HG03469 (cell line): Measurements from ENCODE around the gene RCOR3.
A peak's percentile ranks its signal among the peaks of the same experiment; 100 is the strongest.
"Not testable (repeated sequence)": the region's sequence is repeated elsewhere in the genome, so short reads cannot be mapped to it uniquely, and the experiment has no call there.

ENCODE experiments used
- ATAC-seq: cut with Tn5 transposase; IDR thresholded peaks from one replicate; pipeline ENCODE4 v1.9.1; 2021; ENCODE audit warnings: mild to moderate bottlenecking, moderate library complexity, moderate number of reproducible peaks; ENCODE audit not compliant: unreplicated experiment

The RCOR3 gene

GRCh38 chr1:211258756-211259637, at the start of gene RCOR3:
Gene RCOR3 (plus strand): TSS chr1:211259366. CDS start chr1:211259561, 195 bp downstream.
- peak; percentile 69 for ATAC-seq

DNA sequence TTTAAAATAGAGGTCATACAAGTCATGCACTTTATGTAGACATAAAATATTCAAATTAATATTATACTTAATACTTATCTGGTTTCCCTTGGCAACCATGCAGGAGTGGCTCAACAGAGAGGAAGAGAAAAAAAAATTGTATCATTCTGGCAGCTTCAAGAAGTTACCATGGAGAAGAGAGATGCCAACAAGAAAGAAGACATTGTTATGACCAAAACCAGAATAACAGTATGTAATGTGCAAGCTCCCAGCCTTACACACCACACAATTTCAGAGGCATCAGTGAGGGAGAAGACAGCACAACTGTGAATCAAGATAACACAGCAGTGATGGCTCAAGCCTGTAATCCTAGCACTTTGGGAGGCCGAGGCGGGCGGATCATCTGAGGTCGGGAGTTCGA, 49.1 kb upstream of the RCOR3 start:
- no peak for ATAC-seq

DNA sequence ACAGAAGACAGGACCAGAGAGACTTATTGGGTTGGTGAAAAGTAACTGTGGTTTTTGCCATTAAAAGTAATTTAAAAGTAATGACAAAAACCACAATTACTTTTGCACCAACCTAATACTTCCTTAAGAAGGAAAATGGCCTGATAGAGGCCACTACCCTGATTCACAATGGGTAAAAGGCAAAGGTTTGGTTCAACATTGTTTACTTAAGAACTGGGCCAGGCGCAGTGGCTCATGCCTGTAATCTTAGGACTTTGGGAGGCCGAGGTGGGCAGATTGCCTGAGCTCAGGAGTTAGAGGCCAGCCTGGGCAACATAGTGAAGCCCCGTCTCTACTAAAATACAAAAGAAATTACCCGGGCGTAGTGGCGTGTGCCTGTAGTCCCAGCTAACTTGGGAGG, 48.2 kb upstream of the RCOR3 start:
- ATAC-seq: no peak

DNA sequence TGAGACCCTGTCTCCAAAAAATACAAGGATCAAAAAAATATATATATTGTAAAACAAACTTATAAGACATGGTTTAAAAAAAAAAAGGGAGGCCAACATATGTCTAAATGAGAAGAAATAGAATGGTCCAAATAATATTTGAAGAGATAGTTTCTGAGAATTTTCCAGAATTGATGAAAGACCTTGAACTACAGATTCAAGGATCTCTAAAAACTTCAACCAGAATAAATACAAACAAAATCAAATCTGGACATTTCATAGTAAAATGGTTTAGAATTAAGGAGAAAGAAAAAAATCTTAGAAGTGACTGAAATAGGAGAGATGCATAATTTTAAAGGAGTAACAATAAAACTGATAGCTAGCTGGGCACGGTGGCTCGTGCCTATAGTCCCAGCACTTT, 45.5 kb upstream of the RCOR3 start:
- ATAC-seq: no peak

DNA sequence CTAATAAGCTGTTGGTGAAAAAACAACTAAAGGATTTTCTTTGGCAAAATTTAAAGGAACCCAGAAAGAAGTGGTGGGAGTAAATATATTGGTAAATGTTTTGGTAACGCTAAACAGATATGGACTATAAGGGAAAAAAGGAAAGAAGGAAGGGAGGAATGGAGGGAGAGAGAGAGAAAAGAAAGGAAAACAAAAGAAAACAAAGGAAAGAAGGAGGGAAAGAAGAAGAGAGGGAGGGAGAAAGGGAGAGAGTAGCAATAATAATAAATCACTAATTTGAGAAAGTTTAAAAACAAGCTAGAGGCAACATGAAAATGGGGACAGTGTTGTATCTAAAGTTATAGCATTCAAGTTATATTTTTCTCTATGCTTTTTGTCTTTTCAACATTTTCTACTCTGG, 43.6 kb upstream of the RCOR3 start:
- ATAC-seq: no peak

DNA sequence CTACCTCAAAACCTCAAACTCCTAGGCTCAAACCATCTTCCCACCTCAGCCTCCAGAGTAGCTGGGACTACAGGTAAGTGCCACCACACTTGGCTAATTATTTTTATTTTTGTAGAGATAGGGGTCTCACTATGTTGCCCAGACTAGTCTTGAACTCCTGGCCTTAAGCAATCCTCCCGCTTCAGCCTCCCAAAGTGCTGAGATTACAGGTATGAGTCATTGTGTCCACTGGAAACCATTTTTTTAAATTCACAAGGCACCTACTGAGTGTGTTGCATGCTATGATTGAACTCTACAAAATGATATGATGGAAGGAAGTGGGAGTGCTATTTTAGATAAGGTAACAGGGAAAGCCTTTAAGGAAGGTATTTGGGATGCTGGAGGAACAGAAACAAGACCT, 41.8 kb upstream of the RCOR3 start:
- no peak for ATAC-seq

GRCh38 chr1:211222469-211223234, 36.5 kb upstream of the RCOR3 start:
- ATAC-seq: not testable (repeated sequence)

DNA sequence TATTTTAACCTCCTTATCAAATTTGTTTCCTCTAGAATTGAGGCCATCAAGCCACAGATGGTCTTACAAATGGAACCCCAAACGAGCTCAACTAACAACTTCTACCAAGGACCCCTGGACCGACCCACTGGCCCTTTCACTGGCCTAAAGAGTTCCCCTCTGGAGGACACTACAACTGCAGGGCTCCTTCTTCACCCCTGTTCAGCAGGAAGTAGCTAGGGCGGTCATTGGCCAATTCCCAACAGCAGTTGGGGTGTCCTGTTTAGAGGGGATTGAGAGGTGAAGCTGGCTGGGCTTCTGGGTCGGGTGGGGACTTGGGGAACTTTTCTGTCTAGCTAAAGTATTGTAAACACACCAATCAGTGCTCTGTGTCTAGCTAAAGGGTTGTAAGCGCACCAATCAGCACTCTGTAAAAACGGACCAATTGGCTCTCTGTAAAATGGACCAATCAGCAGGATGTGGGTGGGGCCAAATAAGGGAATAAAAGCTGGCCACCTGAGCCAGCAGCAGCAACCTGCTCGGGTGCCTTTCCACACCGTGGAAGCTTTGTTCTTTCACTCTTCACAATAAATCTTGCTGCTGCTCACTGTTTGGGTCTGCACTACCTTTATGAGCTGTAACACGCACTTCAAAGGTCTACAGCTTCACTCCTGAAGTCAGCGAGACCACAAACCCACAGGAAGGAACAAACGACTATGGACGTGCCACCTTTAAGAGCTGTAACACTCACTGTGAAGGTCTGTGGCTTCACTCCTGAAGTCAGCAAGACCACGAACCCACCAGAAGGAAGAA, 30.4 kb upstream of the RCOR3 start:
- not testable (repeated sequence) for ATAC-seq

DNA sequence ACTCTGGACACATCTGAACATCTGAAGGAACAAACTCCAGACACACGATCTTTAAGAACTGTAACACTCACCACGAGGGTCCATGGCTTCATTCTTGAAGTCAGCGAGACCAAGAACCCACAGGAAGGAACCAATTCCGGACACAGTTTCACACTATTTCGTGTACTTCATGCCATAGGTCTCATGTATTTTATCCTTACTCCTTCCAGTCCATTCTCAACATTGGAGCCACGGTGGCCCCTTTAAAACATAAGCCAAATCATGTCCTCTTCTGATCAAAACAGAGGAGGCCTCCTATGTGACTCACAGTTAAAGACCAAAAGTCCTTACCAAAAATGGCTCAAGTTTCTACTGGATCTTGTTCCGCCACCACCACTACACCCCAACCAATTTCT, 29.8 kb upstream of the RCOR3 start:
- no peak for ATAC-seq

- ATAC-seq: no peak
Observed at GRCh38 chr1:211231873-211232272, 27.3 kb upstream of the RCOR3 start.

DNA sequence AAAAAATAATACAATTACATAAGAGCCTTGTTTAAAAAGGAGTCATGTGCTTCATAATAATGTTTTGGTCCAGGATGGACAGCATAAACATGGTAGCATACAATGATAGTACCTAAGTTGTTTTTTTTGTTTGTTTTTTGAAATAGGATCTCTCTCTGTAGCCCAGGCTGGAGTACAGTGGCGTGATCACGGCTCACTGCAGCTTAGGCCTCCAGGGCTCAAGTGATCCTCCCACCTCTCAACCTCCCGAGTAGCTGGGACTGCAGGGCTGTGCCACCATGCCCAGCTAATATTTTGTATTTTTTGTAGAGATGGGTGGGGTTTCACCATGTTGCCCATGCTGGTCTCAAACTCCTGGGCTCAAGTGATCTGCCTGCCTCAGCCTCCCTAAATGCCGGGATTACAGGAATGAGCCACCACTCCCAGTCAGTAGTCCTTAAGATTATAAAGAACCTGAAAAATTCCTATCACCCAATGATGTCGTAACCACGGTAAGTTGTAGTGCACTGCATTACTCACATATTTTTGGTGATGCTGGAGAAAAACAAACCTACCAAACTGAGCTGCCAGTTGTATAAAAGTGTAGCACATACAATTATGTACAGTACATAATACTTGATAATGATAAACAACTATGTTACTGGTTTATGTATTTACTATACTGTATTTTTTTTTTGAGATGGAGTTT, 22.4 kb upstream of the RCOR3 start:
- ATAC-seq: no peak

GRCh38 chr1:211237579-211237978, 21.6 kb upstream of the RCOR3 start:
- ATAC-seq: no peak

GRCh38 chr1:211240567-211240966, 18.6 kb upstream of the RCOR3 start:
- ATAC-seq: not testable (repeated sequence)

DNA sequence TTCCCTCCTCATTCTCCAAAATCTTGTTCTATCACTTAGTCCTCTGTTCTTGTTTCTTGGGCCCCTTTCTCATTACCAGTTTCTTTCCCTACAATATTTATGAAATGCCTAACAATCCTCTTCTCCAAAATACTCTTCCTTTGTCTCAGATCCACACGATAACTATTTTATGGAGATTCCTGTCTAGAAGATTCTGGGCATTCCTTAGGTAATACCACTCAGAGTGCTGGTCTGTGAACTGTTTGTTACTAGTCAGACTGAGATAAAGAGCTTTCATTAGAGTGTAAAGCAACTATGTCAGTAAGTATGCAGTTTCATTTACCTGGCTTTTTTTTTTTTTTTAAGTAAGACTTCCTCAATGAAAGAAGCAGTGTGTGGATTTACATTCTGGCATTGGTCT, 18.1 kb upstream of the RCOR3 start:
- ATAC-seq: no peak

- not testable (repeated sequence) for ATAC-seq
Observed at GRCh38 chr1:211243639-211244038, 15.5 kb upstream of the RCOR3 start.

GRCh38 chr1:211246583-211246982, 12.6 kb upstream of the RCOR3 start:
- not testable (repeated sequence) for ATAC-seq

DNA sequence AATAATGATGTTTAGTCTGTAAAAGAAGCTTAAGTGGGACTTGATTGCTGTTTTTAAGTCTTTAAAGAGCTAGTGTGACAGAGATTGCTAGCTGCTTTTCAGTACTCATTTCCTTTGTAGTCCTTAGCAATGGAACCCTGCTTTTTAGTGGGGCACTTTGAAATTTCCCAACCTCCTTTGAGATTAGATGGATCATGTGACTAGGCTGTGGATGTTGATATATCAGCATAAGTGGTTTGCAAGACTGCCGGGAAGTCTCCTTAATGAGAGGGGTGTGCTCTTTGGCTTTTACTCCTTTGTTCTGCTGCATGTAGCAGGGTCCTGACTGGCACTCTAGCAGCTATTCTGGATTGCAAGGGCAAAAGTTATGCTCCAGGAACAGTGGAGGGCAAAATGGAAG, 11.2 kb upstream of the RCOR3 start:
- no peak for ATAC-seq

DNA sequence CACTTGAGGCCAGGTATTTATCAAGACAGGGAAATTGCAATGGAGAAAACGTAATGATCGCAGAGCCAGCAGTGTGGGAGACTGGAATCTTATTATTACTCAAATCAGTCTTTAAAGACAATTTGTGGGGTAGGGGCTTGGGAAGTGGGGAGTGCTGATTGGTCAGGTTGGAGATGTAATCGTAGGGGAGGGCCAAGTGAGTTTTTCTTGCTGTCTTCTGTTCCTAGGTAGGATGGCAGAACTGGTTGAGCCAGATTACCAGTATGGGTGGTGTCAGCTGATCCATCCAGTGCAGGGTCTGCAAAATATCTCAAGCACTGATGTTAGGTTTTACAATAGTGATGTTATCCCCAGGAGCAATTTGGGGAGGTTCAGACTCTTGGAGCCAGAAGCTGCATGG, 9.6 kb upstream of the RCOR3 start:
- not testable (repeated sequence) for ATAC-seq

- ATAC-seq: no peak
Observed at GRCh38 chr1:211257826-211258225, 1.3 kb upstream of the RCOR3 start.

- no peak for ATAC-seq
Observed at GRCh38 chr1:211258310-211258755, 833 bp upstream of the RCOR3 start.
